Nephron progenitor cell (in vitro differentiated cells): ENCODE measurements around the gene WAPL.

Experiments used
- DNase-seq: peaks from one replicate; pipeline ENCODE4 v3.0.0; 2021
- H3K27ac Mint-ChIP-seq: 2 replicates; pipeline ENCODE4 v1.8.0; 2021; ENCODE audit warnings: mild to moderate bottlenecking, moderate library complexity, mixed read lengths
- H3K27me3 Mint-ChIP-seq: 2 replicates; pipeline ENCODE4 v1.8.0; 2021; ENCODE audit warnings: mild to moderate bottlenecking, low read depth, mixed read lengths; ENCODE audit not compliant: poor library complexity
- H3K36me3 Mint-ChIP-seq: 2 replicates; pipeline ENCODE4 v1.8.0; 2021; ENCODE audit warnings: low read depth, mixed read lengths
- H3K4me1 Mint-ChIP-seq: 2 replicates; pipeline ENCODE4 v1.8.0; 2021; ENCODE audit warnings: mixed read lengths
- H3K4me3 Mint-ChIP-seq: 2 replicates; pipeline ENCODE4 v1.8.0; 2021; ENCODE audit warnings: mild to moderate bottlenecking, moderate library complexity, mixed read lengths
- H3K9me3 Mint-ChIP-seq: 2 replicates; pipeline ENCODE4 v1.8.0; 2021; ENCODE audit warnings: mild to moderate bottlenecking, moderate library complexity, mixed read lengths
- CTCF ChIP-seq: fragments of 200-600 bp; sonication (generic); IDR thresholded peaks from 2 replicates; pipeline ENCODE4 v1.5.0; 2021; ENCODE audit warnings: antibody characterized with exemption

Gene WAPL

GRCh38 chr10:86443936-86444335 lies 77.7 kb downstream of the WAPL start:
- Mint-ChIP-seq H3K27me3 (no peaks in the 10 kb centered on the region), H3K4me1 (peaks cover 6% of the 10 kb centered on the region), H3K9me3 (no peaks in the 10 kb centered on the region), H3K36me3 (peaks cover 88% of the 10 kb centered on the region), H3K4me3 (no peak overlapping the region), H3K27ac (no peak overlapping the region)
- DNase-seq = no peak
- TF ChIP-seq CTCF = no peak

GRCh38 chr10:86443069-86443468 lies 78.5 kb downstream of the WAPL start:
- TF ChIP-seq CTCF = no peak
- no peak for DNase-seq
- no peaks in the 10 kb centered on the region for H3K9me3 Mint-ChIP-seq
- H3K4me1 Mint-ChIP-seq = peaks cover 6% of the 10 kb centered on the region
- no peaks in the 10 kb centered on the region for H3K27me3 Mint-ChIP-seq
- H3K27ac Mint-ChIP-seq = no peak overlapping the region
- H3K4me3 Mint-ChIP-seq = no peak overlapping the region
- H3K36me3 Mint-ChIP-seq = peaks cover 88% of the 10 kb centered on the region

- H3K4me1 Mint-ChIP-seq = peaks cover 6% of the 10 kb centered on the region
- H3K36me3 Mint-ChIP-seq = peaks cover 84% of the 10 kb centered on the region
- peak overlapping the region; percentile 36 for H3K27ac Mint-ChIP-seq
Measured at GRCh38 chr10:86440874-86441843, 80.4 kb downstream of the WAPL start.

GRCh38 chr10:86439544-86439943 lies 82.0 kb downstream of the WAPL start:
- Mint-ChIP-seq H3K9me3 (no peaks in the 10 kb centered on the region), H3K4me3 (no peak overlapping the region), H3K36me3 (peaks cover 73% of the 10 kb centered on the region), H3K4me1 (peaks cover 6% of the 10 kb centered on the region), H3K27me3 (no peaks in the 10 kb centered on the region), H3K27ac (no peak overlapping the region)
- no peak for TF ChIP-seq CTCF
- no peak for DNase-seq

More at GRCh38 chr10:86440874-86441843, 80.4 kb downstream of the WAPL start:
- Mint-ChIP-seq H3K4me3 (no peak overlapping the region), H3K9me3 (no peaks in the 10 kb centered on the region), H3K27me3 (no peaks in the 10 kb centered on the region)
- no peak for DNase-seq
- TF ChIP-seq CTCF = no peak

GRCh38 chr10:86438091-86438749 lies 83.4 kb downstream of the WAPL start:
- Mint-ChIP-seq H3K27me3 (no peaks in the 10 kb centered on the region), H3K4me1 (peaks cover 6% of the 10 kb centered on the region), H3K27ac (peak overlapping the region; percentile 91), H3K4me3 (no peak overlapping the region), H3K36me3 (peaks cover 60% of the 10 kb centered on the region), H3K9me3 (no peaks in the 10 kb centered on the region)
- no peak for TF ChIP-seq CTCF
- DNase-seq = no peak
